GM21423 (cell line): Measurements from ENCODE around the gene IGF2R.
"Not testable (repeated sequence)": the region's sequence is repeated elsewhere in the genome, so short reads cannot be mapped to it uniquely, and the experiment has no call there.

ENCODE experiments used
- ATAC-seq: cut with Tn5 transposase; IDR thresholded peaks from one replicate; pipeline ENCODE4 v1.9.1; 2021; ENCODE audit warnings: mild to moderate bottlenecking, moderate library complexity; ENCODE audit not compliant: unreplicated experiment

The IGF2R gene

DNA sequence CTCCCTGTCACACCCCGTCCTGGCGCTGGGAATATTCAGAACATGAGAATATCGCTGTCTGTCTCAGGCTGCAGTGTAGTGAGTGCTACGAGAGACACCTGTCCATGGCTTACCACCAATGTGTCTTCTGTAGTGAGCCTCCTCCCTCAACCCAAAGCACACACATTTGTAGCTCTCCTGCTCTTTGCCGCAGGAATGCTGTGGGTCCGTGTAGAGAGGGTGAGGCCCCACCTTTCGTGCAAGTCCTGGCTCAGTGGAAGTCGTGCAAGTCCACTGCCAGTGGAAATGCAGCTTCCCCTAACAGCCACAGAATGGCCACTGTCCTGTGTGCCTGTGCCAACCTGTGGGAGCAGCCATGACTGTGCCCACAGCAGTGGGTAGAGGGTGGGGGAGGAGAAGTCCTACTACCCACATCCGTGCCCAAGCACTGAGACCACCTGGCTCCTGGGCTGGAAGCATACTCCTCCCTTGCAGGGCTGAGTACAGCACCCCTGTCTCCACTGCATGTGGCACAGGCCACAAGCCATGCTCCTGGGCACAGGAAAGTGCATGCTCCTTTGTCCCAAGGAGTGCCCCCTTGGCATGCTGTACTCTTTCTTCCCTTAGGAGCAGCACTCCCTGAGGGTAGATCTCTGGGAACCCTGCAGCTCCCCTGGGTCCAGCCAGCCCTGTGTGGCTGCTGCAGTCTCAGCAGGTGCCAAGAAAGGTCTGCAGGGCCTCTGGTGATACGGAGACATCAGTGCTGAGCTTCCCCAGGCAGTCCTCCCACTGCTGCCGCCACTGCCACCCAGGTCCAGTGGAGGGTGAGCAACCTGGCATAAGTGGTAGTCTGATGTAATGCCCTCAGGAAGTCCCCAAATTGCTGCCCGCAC, 28.0 kb downstream of the IGF2R start:
- ATAC-seq: no peak

DNA sequence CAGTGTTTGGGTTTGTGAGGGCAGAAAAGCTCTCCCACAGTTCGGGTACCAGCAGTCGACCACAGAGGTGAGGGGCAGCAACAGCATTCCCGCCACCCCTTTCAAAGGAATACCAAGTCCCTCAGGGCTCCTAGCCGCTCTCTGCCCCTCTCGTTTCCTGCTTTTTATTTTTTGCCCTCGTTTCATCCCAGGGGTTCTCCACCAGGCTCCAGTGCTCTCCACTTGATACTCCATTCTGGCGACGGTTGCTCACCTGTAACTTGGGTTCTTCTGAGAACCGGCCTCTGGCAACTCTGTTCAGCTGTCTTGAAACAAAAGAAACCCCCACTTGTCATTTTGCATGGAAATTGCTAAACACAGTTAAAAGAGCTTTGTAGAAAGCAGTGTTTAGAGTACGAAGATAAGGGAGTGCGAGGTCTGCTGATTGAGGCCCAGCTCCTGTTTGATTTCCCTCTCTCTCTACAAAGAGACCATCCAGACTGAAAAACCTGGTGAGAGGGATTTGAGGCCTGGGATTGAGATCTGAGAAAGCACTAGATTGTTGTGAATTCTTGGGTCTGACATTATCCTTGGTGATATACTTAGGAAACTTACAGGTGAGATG, 28.7 kb downstream of the IGF2R start:
- ATAC-seq: no peak

GRCh38 chr6:159998538-159998937, 29.7 kb downstream of the IGF2R start:
- ATAC-seq: no peak

DNA sequence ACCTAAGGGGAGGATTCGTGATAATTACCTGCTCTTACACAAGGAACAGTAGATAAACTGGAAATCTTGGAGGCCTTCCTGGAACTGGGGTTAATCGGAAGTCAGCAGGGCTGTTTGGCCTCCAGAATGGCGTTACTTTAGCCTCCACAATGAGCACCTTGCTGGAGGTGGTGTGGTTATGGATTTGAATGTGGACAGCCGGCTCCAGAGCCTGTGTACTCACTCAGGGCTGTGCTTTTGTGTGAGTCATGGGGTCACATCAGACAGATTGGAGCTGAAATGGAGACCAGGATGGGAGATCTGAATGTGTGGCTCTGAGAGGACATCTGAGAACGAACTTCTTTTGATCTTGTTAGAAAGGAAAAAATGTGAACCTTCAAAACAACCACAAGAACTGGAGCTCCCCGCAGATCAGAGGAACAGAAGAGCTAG, 30.4 kb downstream of the IGF2R start:
- no peak for ATAC-seq

DNA sequence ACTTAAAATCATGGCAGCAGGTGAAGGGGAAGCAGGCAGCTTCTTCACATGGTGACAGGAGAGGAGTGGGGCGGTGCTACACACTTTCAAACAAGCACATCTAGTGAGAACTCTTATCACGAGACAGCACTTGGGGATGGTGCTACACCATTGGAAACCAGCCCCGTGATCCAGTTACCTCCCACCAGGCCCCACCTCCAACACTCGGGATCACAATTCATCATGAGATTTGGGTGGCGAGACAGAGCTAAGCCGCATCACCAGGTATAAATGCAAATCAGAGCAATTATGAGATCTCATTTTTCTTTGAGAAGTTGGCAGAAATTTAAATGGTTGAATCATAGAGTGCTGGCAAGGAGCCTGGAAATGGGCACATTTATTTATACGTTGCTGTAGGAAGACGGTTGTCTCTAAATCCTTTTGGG, 31.4 kb downstream of the IGF2R start:
- no peak for ATAC-seq

DNA sequence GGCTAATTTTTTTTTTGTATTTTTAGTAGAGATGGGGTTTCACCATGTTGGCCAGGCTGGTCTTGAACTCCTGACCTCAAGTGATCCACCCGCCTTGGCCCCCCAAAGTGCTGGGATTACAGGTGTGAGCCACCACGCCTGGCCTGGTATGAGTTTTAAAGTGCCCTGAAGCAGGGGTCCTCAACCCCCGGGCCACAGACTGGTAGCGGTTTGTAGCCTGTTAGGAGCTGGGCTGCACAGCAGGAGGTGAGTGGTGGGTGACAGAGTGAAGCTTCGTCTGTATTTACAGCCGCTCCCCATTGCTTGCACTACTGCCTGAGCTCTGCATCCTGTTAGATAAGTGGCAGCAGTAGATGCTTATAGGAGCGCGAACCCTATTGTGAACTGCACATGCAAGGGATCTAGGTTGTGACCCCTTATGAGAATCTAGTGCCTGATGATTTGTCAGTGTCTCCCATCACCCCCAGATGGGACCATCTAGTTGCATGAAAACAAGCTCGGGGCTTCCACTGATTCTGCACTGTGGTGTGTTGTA, 32.1 kb downstream of the IGF2R start:
- not testable (repeated sequence) for ATAC-seq

DNA sequence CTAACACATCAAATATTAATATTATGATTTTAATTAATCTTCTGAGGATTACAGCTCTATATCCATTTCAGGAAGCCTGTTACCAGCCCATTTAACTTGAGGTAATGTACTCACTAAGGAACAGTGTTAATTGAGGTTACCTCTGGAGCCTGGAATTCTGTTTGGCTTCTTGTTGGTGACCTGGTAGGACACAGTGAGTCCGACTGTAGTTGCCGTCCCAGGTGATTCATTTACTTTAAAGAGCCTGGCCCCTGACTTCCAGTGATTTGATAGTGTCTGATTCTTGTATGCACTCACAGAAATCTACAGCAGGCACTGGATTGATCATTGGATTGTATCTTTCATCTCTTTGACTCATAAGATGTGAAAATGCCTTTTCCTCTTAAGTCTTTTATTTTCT, 34.0 kb downstream of the IGF2R start:
- ATAC-seq: no peak

GRCh38 chr6:160004018-160004417, 35.1 kb downstream of the IGF2R start:
- ATAC-seq: no peak

DNA sequence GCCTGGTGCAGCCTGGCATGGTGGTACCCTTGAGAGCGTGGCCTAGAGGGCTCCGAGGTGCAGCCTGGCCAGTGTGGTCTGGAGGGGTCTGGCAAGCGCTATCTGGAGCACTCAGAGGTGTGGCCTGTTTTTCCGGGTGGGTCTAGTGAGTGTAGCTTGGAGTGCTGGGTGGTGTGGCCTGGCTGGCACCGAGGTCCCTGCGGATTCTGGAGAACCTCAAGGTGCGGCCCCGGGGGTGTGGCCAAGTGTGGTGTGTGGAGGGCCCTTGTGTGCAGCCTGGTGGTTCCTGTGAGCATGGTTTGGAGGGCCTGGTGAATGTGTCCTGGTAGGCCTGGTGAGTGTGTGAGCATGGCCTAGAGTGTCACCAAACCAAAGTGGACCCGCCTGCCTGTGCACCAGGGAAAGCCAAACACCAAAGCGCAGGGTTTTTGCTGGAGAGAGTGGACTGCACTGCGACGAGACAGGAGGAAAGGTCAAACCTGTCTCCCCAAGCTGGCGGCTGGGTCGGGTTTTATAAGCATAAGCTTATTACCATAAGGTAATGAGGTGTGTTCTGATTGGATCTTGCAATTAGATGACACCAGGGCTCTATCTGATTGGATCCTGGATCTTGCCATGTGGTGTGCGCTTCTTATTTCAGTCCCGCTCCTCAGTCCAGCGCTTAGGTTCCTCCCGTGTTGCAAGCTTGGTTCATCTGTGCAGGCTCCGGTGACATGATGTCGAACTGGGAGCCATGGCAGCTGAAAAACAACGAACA, 35.7 kb downstream of the IGF2R start:
- no peak for ATAC-seq

DNA sequence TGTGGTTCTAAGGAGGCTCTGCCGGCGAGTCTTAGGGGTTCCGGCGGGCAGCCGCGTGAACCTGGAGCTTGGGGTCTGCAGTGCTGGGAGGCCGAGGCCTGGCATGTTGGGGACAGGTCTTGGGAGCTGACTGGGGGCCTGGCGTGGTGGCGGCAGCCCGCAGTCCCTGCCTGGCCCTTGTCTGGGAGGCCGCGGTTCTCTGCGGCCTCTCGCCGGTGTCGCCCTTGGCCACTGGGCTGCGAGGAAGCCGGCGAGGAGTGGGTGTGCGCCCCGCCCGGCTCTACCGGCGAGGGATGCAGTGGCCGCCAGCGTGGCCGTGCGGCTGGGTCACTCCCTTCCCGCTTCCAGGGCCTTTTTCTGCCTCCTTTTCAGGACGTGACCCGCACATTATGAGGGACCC, 36.3 kb downstream of the IGF2R start:
- ATAC-seq: no peak

DNA sequence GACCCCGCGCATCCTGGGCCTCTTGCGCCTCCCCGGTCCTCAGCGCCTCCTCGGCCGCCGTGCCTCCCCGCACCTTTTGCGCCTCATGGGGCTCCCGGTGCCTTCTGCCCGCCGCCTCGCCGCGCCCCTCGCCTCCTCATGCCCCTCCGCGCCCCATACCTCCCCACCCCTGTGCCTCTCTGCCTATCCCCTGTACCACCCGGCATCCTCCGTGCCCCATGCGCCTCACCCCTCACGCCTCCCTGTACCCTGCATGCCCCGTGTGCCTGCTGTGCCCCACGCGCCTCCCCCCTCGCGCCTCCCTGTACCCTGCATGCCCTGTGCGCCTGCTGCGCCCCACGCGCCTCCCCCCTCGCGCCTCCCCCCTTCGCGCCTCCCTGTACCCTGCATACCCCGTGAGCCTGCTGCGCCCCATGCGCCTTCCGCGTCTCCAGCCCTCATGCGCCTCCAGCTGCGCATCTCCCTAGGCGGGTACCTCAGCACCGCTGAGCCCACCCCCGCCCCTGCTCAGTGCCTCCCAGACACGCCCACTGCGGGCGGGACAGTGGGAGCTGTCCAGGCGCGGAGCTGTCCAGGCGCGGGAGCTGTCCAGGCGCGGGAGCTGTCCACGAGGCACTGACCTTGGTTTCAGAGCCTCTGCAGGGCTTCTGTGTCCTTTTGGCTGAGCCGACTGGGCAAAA, 37.1 kb downstream of the IGF2R start:
- no peak for ATAC-seq

GRCh38 chr6:160007145-160007544, 38.3 kb downstream of the IGF2R start:
- no peak for ATAC-seq

DNA sequence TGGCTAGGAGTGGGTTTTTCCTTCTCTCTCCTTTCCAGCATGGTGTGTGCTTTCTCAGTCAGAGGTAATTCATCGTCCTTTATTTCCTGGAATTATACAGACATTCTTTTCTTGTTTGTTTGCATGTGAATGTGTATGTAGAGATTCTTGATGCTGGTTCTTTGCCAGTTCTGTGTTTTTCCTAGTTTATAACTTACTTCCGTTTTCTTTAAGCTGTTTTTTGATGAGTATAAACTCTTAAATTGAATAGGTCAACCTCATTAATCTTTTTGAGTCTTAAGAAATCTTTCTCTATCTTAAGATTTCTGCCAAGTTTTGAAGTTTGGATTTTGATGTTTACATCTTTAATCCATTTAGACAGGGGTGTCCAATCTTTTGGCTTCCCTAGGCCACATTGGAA, 38.7 kb downstream of the IGF2R start:
- ATAC-seq: no peak

DNA sequence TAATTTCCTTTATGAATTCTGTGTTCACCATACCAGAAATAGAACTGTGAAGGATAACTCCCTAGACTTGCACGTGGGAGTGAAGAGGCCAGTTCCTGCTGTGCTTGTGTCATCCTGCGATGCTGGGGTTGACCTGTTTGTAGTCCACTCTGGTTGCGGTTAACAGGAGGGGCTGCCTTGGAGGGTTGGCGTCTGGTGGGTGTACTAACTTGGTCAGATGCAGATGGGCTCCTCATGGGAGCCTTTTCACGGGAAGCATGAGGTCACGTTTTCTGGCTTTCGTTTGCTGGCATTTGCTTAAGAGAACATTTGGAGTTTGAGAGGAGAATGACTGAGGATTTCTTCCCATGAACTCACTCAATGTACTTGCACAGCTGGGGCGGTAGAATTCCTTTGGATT, 41.2 kb downstream of the IGF2R start:
- ATAC-seq: no peak

GRCh38 chr6:160013987-160014868, 45.3 kb downstream of the IGF2R start:
- ATAC-seq: no peak

GRCh38 chr6:160014869-160015182, 45.9 kb downstream of the IGF2R start:
- ATAC-seq: no peak

- ATAC-seq: no peak
These were observed 47.1 kb downstream of the IGF2R start for GRCh38 chr6:160015778-160016684.

- ATAC-seq: no peak
These were observed 53.2 kb downstream of the IGF2R start for GRCh38 chr6:160022101-160022500.

DNA sequence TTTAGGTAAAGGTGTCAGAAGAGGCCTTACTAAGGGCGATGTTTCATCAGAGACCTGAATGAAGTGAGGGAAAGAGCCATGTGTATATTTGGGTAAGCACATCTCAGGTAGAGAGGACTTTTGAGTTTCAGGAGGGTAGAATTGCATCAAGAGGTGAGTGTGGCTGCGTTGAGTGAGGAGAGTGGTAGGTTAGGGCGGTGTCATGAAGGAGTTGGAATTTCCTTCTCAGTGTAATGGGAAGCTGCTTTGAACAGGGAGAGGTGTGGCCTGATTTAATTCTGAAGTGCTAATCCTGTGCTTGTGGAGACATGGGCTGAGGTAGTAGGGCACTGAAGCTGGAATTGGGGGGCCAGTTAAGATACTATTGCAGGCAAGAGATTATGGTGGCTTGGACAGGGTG, 53.9 kb downstream of the IGF2R start:
- ATAC-seq: no peak
